IMR-90 (cell line): ENCODE data around the gene RHOT1. TPM values are rescaled to one million over a fixed set of nuclear protein-coding genes. Genes with fewer than 3 reads are reported as not detected.
"Not testable (repeated sequence)": the region's sequence is repeated elsewhere in the genome, so short reads cannot be mapped to it uniquely, and the experiment has no call there.

ENCODE experiments used
- ATAC-seq: fragments of 200-7000 bp; cut with Tn5 transposase; 2 replicates; pipeline ENCODE4 v1.9.1; 2020; ENCODE audit warnings: low read depth, mild to moderate bottlenecking, moderate library complexity
- BruUV-seq: library from RNA; stranded (reverse); fragments of 400-500 nt; replicated peaks from 2 replicates; lab custom pipeline; 2021; lab: Mats Ljungman, UMichigan
- CTCF ChIA-PET: fragments of 300-600 bp; formaldehyde crosslinking; extraction: SDS; loops from one replicate; lab custom pipeline; 2021; ENCODE audit warnings: antibody characterized with exemption; lab: Yijun Ruan, JAX
- POLR2A ChIA-PET: fragments of 300-600 bp; sonication (Branson Sonifier 250); formaldehyde crosslinking; loops from one replicate; lab custom pipeline; 2022; ENCODE audit warnings: antibody characterized with exemption; ENCODE audit not compliant: unreplicated experiment; lab: Charles Lee
- DNase-seq: peaks from one replicate; pipeline ENCODE4 v3.0.0; 2013
- H2AFZ ChIP-seq: replicated peaks from 2 replicates; pipeline ENCODE3; 2013; ENCODE audit warnings: low read length, mild to moderate bottlenecking; ENCODE audit not compliant: poor library complexity
- H2AK5ac ChIP-seq: 2 replicates; pipeline ENCODE4 v1.6.1; 2013; ENCODE audit warnings: low read depth, low read length, inconsistent platforms
- H2AK9ac ChIP-seq: replicated peaks from 2 replicates; pipeline ENCODE3; 2013; ENCODE audit warnings: mild to moderate bottlenecking, low read depth, low read length, moderate library complexity; ENCODE audit not compliant: poor library complexity
- H2BK120ac ChIP-seq: 2 replicates; pipeline ENCODE4 v1.6.1; 2013; ENCODE audit warnings: low read depth, low read length, inconsistent platforms
- H2BK15ac ChIP-seq: 3 replicates; pipeline ENCODE4 v1.6.1; 2013; ENCODE audit warnings: low read depth, low read length, inconsistent platforms
- H2BK20ac ChIP-seq: 2 replicates; pipeline ENCODE4 v1.6.1; 2013; ENCODE audit warnings: low read depth, mild to moderate bottlenecking, inconsistent platforms, low read length, moderate library complexity
- H2BK5ac ChIP-seq: 2 replicates; pipeline ENCODE4 v1.6.1; 2013; ENCODE audit warnings: mild to moderate bottlenecking, low read depth, low read length, inconsistent platforms; ENCODE audit not compliant: poor library complexity, severe bottlenecking
- H3K14ac ChIP-seq: replicated peaks from 2 replicates; pipeline ENCODE4 v1.6.1; 2013; ENCODE audit warnings: low read depth, low read length, inconsistent platforms
- H3K18ac ChIP-seq: 2 replicates; pipeline ENCODE4 v1.6.1; 2013; ENCODE audit warnings: low read depth, low read length, control low read depth
- H3K23ac ChIP-seq: 2 replicates; pipeline ENCODE4 v1.6.1; 2013; ENCODE audit warnings: low read depth, low read length, inconsistent platforms
- H3K27ac ChIP-seq: 2 replicates; pipeline ENCODE4 v1.5.1; 2013; ENCODE audit warnings: mild to moderate bottlenecking, control low read depth, low read length; ENCODE audit not compliant: insufficient read depth
- H3K27me3 ChIP-seq: 2 replicates; pipeline ENCODE4 v1.6.1; 2013; ENCODE audit warnings: low read length; ENCODE audit not compliant: control insufficient read depth, insufficient read depth
- H3K36me3 ChIP-seq: 2 replicates; pipeline ENCODE4 v1.6.1; 2013; ENCODE audit warnings: low read length, mixed read lengths; ENCODE audit not compliant: control insufficient read depth, insufficient read depth
- H3K4ac ChIP-seq: 2 replicates; pipeline ENCODE4 v1.6.1; 2013; ENCODE audit warnings: low read depth, low read length, inconsistent platforms
- H3K4me1 ChIP-seq: 2 replicates; pipeline ENCODE4 v1.6.1; 2013; ENCODE audit warnings: low read length, mixed read lengths; ENCODE audit not compliant: control insufficient read depth, insufficient read depth
- H3K4me2 ChIP-seq: 2 replicates; pipeline ENCODE4 v1.6.1; 2013; ENCODE audit warnings: low read depth, mild to moderate bottlenecking, control low read depth, low read length, moderate library complexity
- H3K4me3 ChIP-seq: 2 replicates; pipeline ENCODE4 v1.5.1; 2013; ENCODE audit warnings: low read depth, mild to moderate bottlenecking, control low read depth, low read length, moderate library complexity; ENCODE audit not compliant: insufficient read depth
- H3K56ac ChIP-seq: 2 replicates; pipeline ENCODE4 v1.6.1; 2013; ENCODE audit warnings: low read length, inconsistent platforms; ENCODE audit not compliant: insufficient read depth; ENCODE audit errors: extremely low read depth
- H3K79me1 ChIP-seq, 2 experiments: 2 replicates each; pipeline ENCODE4 v1.6.1; 2013; ENCODE audit warnings: low read length in 2 of 2, inconsistent platforms in 1 of 2, low read depth in 1 of 2
- H3K9ac ChIP-seq: 2 replicates; pipeline ENCODE4 v1.6.1; 2013; ENCODE audit warnings: low read depth, low read length, control low read depth
- H3K9me1 ChIP-seq: 2 replicates; pipeline ENCODE4 v1.6.1; 2013; ENCODE audit warnings: low read length, inconsistent platforms; ENCODE audit not compliant: insufficient read depth
- H3K9me3 ChIP-seq: 2 replicates; pipeline ENCODE4 v1.6.1; 2013; ENCODE audit warnings: low read length; ENCODE audit not compliant: control insufficient read depth, insufficient read depth
- H4K20me1 ChIP-seq: 2 replicates; pipeline ENCODE4 v1.6.1; 2013; ENCODE audit warnings: low read length, inconsistent platforms; ENCODE audit not compliant: insufficient read depth
- H4K5ac ChIP-seq: 2 replicates; pipeline ENCODE4 v1.6.1; 2013; ENCODE audit warnings: mild to moderate bottlenecking, low read depth, low read length, control low read depth
- H4K8ac ChIP-seq, 2 experiments: 2 replicates each; pipeline ENCODE4 v1.6.1; 2013; ENCODE audit warnings: low read depth in 2 of 2, low read length in 2 of 2, control low read depth in 1 of 2, inconsistent platforms in 1 of 2
- H4K91ac ChIP-seq: 2 replicates; pipeline ENCODE4 v1.6.1; 2013; ENCODE audit warnings: low read depth, low read length, inconsistent platforms; ENCODE audit not compliant: insufficient read depth
- WGBS, 2 experiments: methylation state at CpG; one replicate each; pipeline versions ENCODE4 v1.1.5 to v1.1.7; 2013; ENCODE audit warnings: missing lambda C conversion rate in 2 of 2; ENCODE audit not compliant: insufficient read length in 1 of 2; ENCODE audit errors: extremely low coverage in 2 of 2; 5-methylcytosine and 5-hydroxymethylcytosine counted together
- dilution Hi-C: fragments of 300-500 bp; cut with HindIII; formaldehyde crosslinking; loops from one replicate; pipeline ENCODE4 v1.14.3; 2018; ENCODE audit warnings: low sequenced_read_pairs; ENCODE audit not compliant: unreplicated experiment
- in situ Hi-C: fragments of 300-500 bp; cut with MboI; formaldehyde crosslinking; loops from 3 replicates; pipeline ENCODE4 v1.14.3; 2019; ENCODE audit warnings: low sequenced_read_pairs, inconsistent platforms, mixed read lengths
- intact Hi-C: fragments of 100-400 bp; cut with micrococcal nuclease; formaldehyde crosslinking; loops from 2 replicates; pipeline ENCODE4 v1.10.0; 2022
- polyA plus RNA-seq, 3 experiments: library from polyadenylated mRNA; depleted of rRNA; stranded (reverse); fragments of >200 nt; gene quantifications; 2 replicates each; pipeline ENCODE4 v1.2.3, GENCODE V29; 2012; ENCODE audit warnings: low replicate concordance in 1 of 3
- total RNA-seq: library from RNA; depleted of rRNA; stranded (reverse); fragments of >200 nt; gene quantifications from 2 replicates; pipeline ENCODE4 v1.2.3, GENCODE V29; 2012

Gene RHOT1
- total and polyA plus RNA-seq, 2 of the 4 experiments (the other 2 are of a cell fraction), result 27.4 to 27.6 TPM

DNA sequence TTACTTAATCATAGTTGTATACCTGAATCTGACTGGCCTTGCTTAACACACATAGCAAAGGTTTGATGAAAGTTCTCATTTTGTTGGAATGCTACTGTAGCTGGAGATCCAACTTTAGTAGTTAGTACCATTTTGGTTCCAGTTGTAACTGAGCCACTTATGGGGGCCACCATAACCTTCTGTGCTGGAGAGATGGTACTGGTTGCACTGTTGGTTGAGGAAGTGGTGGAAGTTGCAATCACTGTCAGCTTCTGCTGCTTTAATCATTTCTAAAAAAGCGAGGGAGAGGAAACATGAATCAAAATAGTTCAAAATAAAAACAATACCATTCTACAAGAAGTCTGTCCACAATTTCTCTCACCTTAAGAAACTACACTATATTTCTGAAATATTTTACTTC is 35.1 kb upstream of the RHOT1 start:
- H2AK5ac ChIP-seq, H3K9me3 ChIP-seq, CTCF ChIA-PET, H3K4me2 ChIP-seq, H3K4ac ChIP-seq, H4K8ac ChIP-seq, DNase-seq, H2BK15ac ChIP-seq, BruUV-seq, H4K5ac ChIP-seq, H3K27ac ChIP-seq, H3K18ac ChIP-seq, dilution Hi-C loops, H3K27me3 ChIP-seq, H2AFZ ChIP-seq, H3K36me3 ChIP-seq, H3K79me1 ChIP-seq, intact Hi-C loops, H3K23ac ChIP-seq, H4K91ac ChIP-seq, H3K4me3 ChIP-seq, H3K9ac ChIP-seq, H3K56ac ChIP-seq, H3K9me1 ChIP-seq, in situ Hi-C loops, H2BK120ac ChIP-seq, H3K4me1 ChIP-seq, H4K20me1 ChIP-seq, H3K14ac ChIP-seq, H2BK5ac ChIP-seq, ATAC-seq, POLR2A ChIA-PET, H2BK20ac ChIP-seq, H2AK9ac ChIP-seq: not testable (repeated sequence)
- WGBS, 2 experiments, result no CpG with 5 or more reads among the region's 1 CpG
